Coronary artery (tissue), 2 donors: Measurements from ENCODE around the gene CTDP1.
"Not testable (repeated sequence)": the region's sequence is repeated elsewhere in the genome, so short reads cannot be mapped to it uniquely, and the experiment has no call there.

Experiments
- DNase-seq: peaks from one replicate; pipeline ENCODE4 v3.0.0-alpha.2; 2017; ENCODE audit warnings: low spot score
- H3K27ac ChIP-seq, 2 donors: fragments of 200-600 bp; sonication (generic); one replicate each; pipeline ENCODE4 v1.5.1; 2016 to 2019
- H3K4me3 ChIP-seq: fragments of 200-600 bp; sonication (generic); 2 replicates; pipeline ENCODE4 v1.5.1; 2016; ENCODE audit warnings: mild to moderate bottlenecking, moderate library complexity
- CTCF ChIP-seq: fragments of 200-600 bp; sonication (generic); IDR thresholded peaks from one replicate; pipeline ENCODE4 v1.5.1; 2019; ENCODE audit warnings: antibody characterized with exemption

CTDP1 gene

GRCh38 chr18:79726721-79727120 is 47.1 kb downstream of the CTDP1 start:
- TF ChIP-seq CTCF: no peak
- H3K27ac ChIP-seq: no peak overlapping the region
- H3K4me3 ChIP-seq: no peak overlapping the region
- no peak for DNase-seq

- no peak overlapping the region for H3K27ac ChIP-seq
- no peak for DNase-seq
- H3K4me3 ChIP-seq: no peak overlapping the region
- TF ChIP-seq CTCF: no peak
These were observed 47.6 kb downstream of the CTDP1 start for GRCh38 chr18:79727211-79727610.

GRCh38 chr18:79728931-79729586 is 49.5 kb downstream of the CTDP1 start:
- DNase-seq: no peak
- no peak overlapping the region for H3K4me3 ChIP-seq
- no peak for TF ChIP-seq CTCF
- H3K27ac ChIP-seq: no peak overlapping the region

- no peak for DNase-seq
- no peak for TF ChIP-seq CTCF
- no peak overlapping the region for H3K4me3 ChIP-seq
- no peak overlapping the region for H3K27ac ChIP-seq
These were observed 50.0 kb downstream of the CTDP1 start for GRCh38 chr18:79729611-79730010.

- DNase-seq: no peak
- TF ChIP-seq CTCF: no peak
- H3K4me3 ChIP-seq: no peak overlapping the region
- no peak overlapping the region for H3K27ac ChIP-seq
These were observed 51.2 kb downstream of the CTDP1 start for GRCh38 chr18:79730804-79731203.

GRCh38 chr18:79731881-79732720 is 52.5 kb downstream of the CTDP1 start:
- H3K27ac ChIP-seq, DNase-seq, H3K4me3 ChIP-seq: not testable (repeated sequence)

- H3K4me3 ChIP-seq: no peak overlapping the region
- TF ChIP-seq CTCF: no peak
- DNase-seq: no peak
- H3K27ac ChIP-seq: no peak overlapping the region
These were observed 53.1 kb downstream of the CTDP1 start for GRCh38 chr18:79732721-79733025.
